HepG2 (cell line): ENCODE measurements around the gene ENAH. TPM values are rescaled to one million over a fixed set of nuclear protein-coding genes. Genes with fewer than 3 reads are reported as not detected.

ENCODE experiments used
- RFX5 ChIP-seq: IDR thresholded peaks from 2 replicates; pipeline ENCODE4 v1.6.1; 2011; ENCODE audit warnings: low read depth, low read length, improper control_type of control experiment
- SP2 ChIP-seq: sonication (generic); formaldehyde crosslinking; IDR thresholded peaks from 2 replicates; pipeline ENCODE4 v1.5.1; 2020; ENCODE audit warnings: mild to moderate bottlenecking, missing genetic modification reagents
- SUZ12 ChIP-seq: fragments of 150-350 bp; IDR thresholded peaks from 2 replicates; pipeline ENCODE4 v1.6.1; 2014; ENCODE audit warnings: low read depth, low read length
- ZBTB3 ChIP-seq: sonication (generic); formaldehyde crosslinking; IDR thresholded peaks from 2 replicates; pipeline ENCODE4 v1.4.0; 2020; ENCODE audit warnings: low read depth, mild to moderate bottlenecking, moderate library complexity, missing genetic modification reagents, borderline replicate concordance
- ZEB1 ChIP-seq: IDR thresholded peaks from 2 replicates; pipeline ENCODE4 v1.6.1; 2012; ENCODE audit warnings: mild to moderate bottlenecking, low read depth, inconsistent platforms; ENCODE audit not compliant: insufficient replicate concordance
- ZFAT ChIP-seq: sonication (generic); formaldehyde crosslinking; conservative IDR thresholded peaks from 2 replicates; pipeline ENCODE4 v1.8.1; 2023; ENCODE audit warnings: missing genetic modification reagents, inconsistent platforms
- ZNF337 ChIP-seq: sonication (generic); formaldehyde crosslinking; IDR thresholded peaks from 2 replicates; pipeline ENCODE4 v1.5.1; 2020; ENCODE audit warnings: missing genetic modification reagents, low read depth, mild to moderate bottlenecking, borderline replicate concordance
- ZNF737 ChIP-seq: sonication (generic); formaldehyde crosslinking; IDR thresholded peaks from 2 replicates; pipeline ENCODE4 v1.5.0; 2020; ENCODE audit warnings: missing genetic modification reagents, mild to moderate bottlenecking, borderline replicate concordance
- ZNF841 ChIP-seq: sonication (generic); formaldehyde crosslinking; IDR thresholded peaks from 2 replicates; pipeline ENCODE4 v1.8.1; 2023; ENCODE audit warnings: missing genetic modification reagents, borderline replicate concordance
- polyA plus RNA-seq, 8 experiments: library from polyadenylated mRNA; depleted of rRNA in 3 of 8; stranded (reverse) in 7 of 8; unstranded in 1 of 8; fragments of >200 nt; fragmentation: Illumina TruSeq in 4 of 8; extraction: Trizol in 4 of 8; gene quantifications; 2 replicates each; pipeline versions ENCODE4 v1.2.1 to v1.2.3, GENCODE V29; 2011 to 2016; ENCODE audit warnings: low read depth in 4 of 8, missing spikeins in 1 of 8, mixed read lengths in 1 of 8; ENCODE audit not compliant: insufficient read depth in 1 of 8
- total RNA-seq, 5 experiments: library from RNA; depleted of rRNA; stranded (reverse); fragments of >200 nt; fragmentation: Illumina TruSeq; extraction: Trizol; gene quantifications; 2 replicates each; pipeline ENCODE4 v1.2.3, GENCODE V29; 2016; ENCODE audit warnings: low read depth in 1 of 5
- TF ChIP-seq, protein P1 (sequence below): sonication (generic); formaldehyde crosslinking; IDR thresholded peaks from 2 replicates; pipeline ENCODE4 v1.4.0; 2020; ENCODE audit warnings: mild to moderate bottlenecking, missing genetic modification reagents
- TF ChIP-seq, protein P2 (sequence below): sonication (generic); formaldehyde crosslinking; IDR thresholded peaks from 2 replicates; pipeline ENCODE4 v1.4.0; 2020; ENCODE audit warnings: missing genetic modification reagents
- TF ChIP-seq, protein P3 (sequence below): sonication (generic); formaldehyde crosslinking; IDR thresholded peaks from 2 replicates; pipeline ENCODE4 v1.8.0; 2022; ENCODE audit warnings: low read depth, missing genetic modification reagents
- TF ChIP-seq, protein P4 (sequence below), 2 experiments: sonication (generic) in 1 of 2; formaldehyde crosslinking in 1 of 2; IDR thresholded peaks; 2 replicates each; pipeline versions ENCODE4 v1.6.1 to v1.9.0; 2014 to 2022; ENCODE audit warnings: antibody characterized with exemption in 1 of 2, borderline replicate concordance in 1 of 2, inconsistent platforms in 1 of 2, low read depth in 1 of 2, missing genetic modification reagents in 1 of 2

Gene ENAH
- total and polyA plus RNA-seq, 2 of the 13 experiments (the other 11 are each of a cell fraction or from before 2014, with no cell fraction given) = 22.1 to 58.3 TPM

DNA sequence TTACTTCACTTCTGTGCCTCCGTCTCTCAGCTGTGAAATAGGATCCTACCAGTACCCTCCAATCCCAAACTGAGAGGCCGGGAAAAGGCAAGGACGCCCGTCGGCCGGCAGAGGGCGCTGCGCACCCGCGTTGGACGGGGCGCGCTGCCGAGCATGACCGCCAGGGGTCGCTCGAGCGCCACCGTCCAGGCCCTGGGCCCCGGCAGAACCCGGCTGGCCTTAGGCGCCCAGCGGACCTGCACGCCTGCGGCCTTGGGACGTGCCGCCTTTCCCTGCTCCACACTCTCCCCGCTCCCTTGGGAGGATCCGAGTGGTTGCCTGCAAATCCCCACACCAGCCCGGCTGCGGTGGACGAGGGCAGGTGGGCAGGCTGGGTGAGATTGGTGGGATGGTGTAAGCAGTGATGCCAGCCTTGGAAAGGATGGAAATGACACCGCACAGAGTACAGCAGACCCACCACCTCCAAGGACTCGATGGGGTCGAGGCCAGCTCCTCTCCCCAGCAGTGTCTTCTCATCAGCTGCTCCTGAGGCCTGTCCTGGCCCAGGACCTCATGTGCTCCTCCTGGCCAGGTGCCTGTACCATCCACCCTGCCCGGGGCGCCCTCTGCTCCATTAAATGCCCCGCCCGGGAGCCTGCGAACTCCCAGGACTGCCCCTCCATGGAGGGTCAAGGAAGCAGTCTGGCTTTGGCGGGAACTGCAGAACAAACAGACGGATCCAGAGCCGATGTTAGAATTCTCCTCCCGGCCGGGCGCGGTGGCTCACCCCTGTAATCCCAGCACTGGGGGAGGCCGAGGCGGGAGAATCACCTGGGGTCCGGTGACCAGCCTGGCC is 177.7 kb downstream of the ENAH start (continued):
- TF ChIP-seq, protein P1, sequence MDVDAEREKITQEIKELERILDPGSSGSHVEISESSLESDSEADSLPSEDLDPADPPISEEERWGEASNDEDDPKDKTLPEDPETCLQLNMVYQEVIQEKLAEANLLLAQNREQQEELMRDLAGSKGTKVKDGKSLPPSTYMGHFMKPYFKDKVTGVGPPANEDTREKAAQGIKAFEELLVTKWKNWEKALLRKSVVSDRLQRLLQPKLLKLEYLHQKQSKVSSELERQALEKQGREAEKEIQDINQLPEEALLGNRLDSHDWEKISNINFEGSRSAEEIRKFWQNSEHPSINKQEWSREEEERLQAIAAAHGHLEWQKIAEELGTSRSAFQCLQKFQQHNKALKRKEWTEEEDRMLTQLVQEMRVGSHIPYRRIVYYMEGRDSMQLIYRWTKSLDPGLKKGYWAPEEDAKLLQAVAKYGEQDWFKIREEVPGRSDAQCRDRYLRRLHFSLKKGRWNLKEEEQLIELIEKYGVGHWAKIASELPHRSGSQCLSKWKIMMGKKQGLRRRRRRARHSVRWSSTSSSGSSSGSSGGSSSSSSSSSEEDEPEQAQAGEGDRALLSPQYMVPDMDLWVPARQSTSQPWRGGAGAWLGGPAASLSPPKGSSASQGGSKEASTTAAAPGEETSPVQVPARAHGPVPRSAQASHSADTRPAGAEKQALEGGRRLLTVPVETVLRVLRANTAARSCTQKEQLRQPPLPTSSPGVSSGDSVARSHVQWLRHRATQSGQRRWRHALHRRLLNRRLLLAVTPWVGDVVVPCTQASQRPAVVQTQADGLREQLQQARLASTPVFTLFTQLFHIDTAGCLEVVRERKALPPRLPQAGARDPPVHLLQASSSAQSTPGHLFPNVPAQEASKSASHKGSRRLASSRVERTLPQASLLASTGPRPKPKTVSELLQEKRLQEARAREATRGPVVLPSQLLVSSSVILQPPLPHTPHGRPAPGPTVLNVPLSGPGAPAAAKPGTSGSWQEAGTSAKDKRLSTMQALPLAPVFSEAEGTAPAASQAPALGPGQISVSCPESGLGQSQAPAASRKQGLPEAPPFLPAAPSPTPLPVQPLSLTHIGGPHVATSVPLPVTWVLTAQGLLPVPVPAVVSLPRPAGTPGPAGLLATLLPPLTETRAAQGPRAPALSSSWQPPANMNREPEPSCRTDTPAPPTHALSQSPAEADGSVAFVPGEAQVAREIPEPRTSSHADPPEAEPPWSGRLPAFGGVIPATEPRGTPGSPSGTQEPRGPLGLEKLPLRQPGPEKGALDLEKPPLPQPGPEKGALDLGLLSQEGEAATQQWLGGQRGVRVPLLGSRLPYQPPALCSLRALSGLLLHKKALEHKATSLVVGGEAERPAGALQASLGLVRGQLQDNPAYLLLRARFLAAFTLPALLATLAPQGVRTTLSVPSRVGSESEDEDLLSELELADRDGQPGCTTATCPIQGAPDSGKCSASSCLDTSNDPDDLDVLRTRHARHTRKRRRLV (CRISPR knock-in tag) = no peak
- TF ChIP-seq ZNF737 (CRISPR knock-in tag) (no peak), SUZ12 (no peak), ZEB1 (no peak), RFX5 (no peak), SP2 (CRISPR knock-in tag) (no peak), ZNF841 (CRISPR knock-in tag) (no peak), ZFAT (CRISPR knock-in tag) (no peak), ZBTB3 (no peak), ZNF337 (CRISPR knock-in tag) (0 out of 2 replicates have a peak, but pooled peaks have one; percentile 53)
- TF ChIP-seq, protein P2, sequence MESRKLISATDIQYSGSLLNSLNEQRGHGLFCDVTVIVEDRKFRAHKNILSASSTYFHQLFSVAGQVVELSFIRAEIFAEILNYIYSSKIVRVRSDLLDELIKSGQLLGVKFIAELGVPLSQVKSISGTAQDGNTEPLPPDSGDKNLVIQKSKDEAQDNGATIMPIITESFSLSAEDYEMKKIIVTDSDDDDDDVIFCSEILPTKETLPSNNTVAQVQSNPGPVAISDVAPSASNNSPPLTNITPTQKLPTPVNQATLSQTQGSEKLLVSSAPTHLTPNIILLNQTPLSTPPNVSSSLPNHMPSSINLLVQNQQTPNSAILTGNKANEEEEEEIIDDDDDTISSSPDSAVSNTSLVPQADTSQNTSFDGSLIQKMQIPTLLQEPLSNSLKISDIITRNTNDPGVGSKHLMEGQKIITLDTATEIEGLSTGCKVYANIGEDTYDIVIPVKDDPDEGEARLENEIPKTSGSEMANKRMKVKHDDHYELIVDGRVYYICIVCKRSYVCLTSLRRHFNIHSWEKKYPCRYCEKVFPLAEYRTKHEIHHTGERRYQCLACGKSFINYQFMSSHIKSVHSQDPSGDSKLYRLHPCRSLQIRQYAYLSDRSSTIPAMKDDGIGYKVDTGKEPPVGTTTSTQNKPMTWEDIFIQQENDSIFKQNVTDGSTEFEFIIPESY (CRISPR knock-in tag) = peak; percentile 94
- TF ChIP-seq, protein P3, sequence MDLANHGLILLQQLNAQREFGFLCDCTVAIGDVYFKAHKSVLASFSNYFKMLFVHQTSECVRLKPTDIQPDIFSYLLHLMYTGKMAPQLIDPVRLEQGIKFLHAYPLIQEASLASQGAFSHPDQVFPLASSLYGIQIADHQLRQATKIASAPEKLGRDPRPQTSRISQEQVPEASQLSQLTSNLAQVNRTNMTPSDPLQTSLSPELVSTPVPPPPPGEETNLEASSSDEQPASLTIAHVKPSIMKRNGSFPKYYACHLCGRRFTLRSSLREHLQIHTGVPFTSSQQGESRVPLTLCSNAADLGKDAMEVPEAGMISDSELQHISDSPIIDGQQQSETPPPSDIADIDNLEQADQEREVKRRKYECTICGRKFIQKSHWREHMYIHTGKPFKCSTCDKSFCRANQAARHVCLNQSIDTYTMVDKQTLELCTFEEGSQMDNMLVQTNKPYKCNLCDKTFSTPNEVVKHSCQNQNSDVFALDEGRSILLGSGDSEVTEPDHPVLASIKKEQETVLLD = no peak
- TF ChIP-seq, protein P4, sequence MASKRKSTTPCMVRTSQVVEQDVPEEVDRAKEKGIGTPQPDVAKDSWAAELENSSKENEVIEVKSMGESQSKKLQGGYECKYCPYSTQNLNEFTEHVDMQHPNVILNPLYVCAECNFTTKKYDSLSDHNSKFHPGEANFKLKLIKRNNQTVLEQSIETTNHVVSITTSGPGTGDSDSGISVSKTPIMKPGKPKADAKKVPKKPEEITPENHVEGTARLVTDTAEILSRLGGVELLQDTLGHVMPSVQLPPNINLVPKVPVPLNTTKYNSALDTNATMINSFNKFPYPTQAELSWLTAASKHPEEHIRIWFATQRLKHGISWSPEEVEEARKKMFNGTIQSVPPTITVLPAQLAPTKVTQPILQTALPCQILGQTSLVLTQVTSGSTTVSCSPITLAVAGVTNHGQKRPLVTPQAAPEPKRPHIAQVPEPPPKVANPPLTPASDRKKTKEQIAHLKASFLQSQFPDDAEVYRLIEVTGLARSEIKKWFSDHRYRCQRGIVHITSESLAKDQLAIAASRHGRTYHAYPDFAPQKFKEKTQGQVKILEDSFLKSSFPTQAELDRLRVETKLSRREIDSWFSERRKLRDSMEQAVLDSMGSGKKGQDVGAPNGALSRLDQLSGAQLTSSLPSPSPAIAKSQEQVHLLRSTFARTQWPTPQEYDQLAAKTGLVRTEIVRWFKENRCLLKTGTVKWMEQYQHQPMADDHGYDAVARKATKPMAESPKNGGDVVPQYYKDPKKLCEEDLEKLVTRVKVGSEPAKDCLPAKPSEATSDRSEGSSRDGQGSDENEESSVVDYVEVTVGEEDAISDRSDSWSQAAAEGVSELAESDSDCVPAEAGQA (IDR thresholded peaks at IDR 0.05; ENCODE audit: low read depth) = no peak
- TF ChIP-seq, protein P4 (CRISPR knock-in tag; IDR thresholded peaks at IDR 0.05; ENCODE audit: borderline replicate concordance) = no peak
